Panc1 (cell line): Measurements from ENCODE around the gene LARP4B. TPM values are rescaled to one million over a fixed set of nuclear protein-coding genes. Genes with fewer than 3 reads are reported as not detected.

Experiments used
- ATAC-seq: fragments of 200-7000 bp; cut with Tn5 transposase; 2 replicates; pipeline ENCODE4 v1.9.1; 2020; ENCODE audit warnings: mild to moderate bottlenecking, moderate library complexity
- BruUV-seq: library from RNA; stranded (reverse); fragments of 400-500 nt; replicated peaks from 2 replicates; lab custom pipeline; 2021; lab: Mats Ljungman, UMichigan
- CTCF ChIA-PET: fragments of 300-600 bp; sonication (Branson Sonifier 250); formaldehyde crosslinking; loops from one replicate; lab custom pipeline; 2022; ENCODE audit warnings: antibody characterized with exemption; lab: Charles Lee
- POLR2A ChIA-PET: fragments of 300-600 bp; sonication (Branson Sonifier 250); formaldehyde crosslinking; loops from one replicate; lab custom pipeline; 2022; ENCODE audit warnings: antibody characterized with exemption; lab: Charles Lee
- DNase-seq: peaks from one replicate; pipeline ENCODE4 v3.0.0-alpha.2; 2010; ENCODE audit warnings: low read depth, low spot score
- H3K27ac ChIP-seq: 2 replicates; pipeline ENCODE4 v1.5.1; 2011; ENCODE audit warnings: mild to moderate bottlenecking, low read length, inconsistent platforms
- H3K27me3 ChIP-seq: fragments of 200-500 bp; sonication (Bioruptor generic); 2 replicates; pipeline ENCODE4 v1.6.0; 2014; ENCODE audit warnings: low read length, inconsistent platforms; ENCODE audit not compliant: control insufficient read depth, insufficient read depth
- H3K36me3 ChIP-seq: fragments of 200-500 bp; sonication (Bioruptor generic); 2 replicates; pipeline ENCODE4 v1.5.1; 2014; ENCODE audit warnings: inconsistent platforms, mild to moderate bottlenecking, low read length, moderate library complexity; ENCODE audit not compliant: control insufficient read depth, insufficient read depth
- H3K4me1 ChIP-seq: 2 replicates; pipeline ENCODE4 v1.5.1; 2011; ENCODE audit warnings: inconsistent platforms, mild to moderate bottlenecking, low read length, moderate library complexity; ENCODE audit not compliant: control insufficient read depth, insufficient read depth
- H3K4me3 ChIP-seq, 2 experiments: 2 replicates each; pipeline ENCODE4 v1.5.1; 2011 to 2012; ENCODE audit warnings: low read depth in 2 of 2, low read length in 2 of 2, mild to moderate bottlenecking in 2 of 2, inconsistent platforms in 1 of 2, moderate library complexity in 1 of 2
- H3K9me3 ChIP-seq: fragments of 200-500 bp; sonication (Bioruptor generic); 2 replicates; pipeline ENCODE4 v1.5.1; 2014; ENCODE audit warnings: low read depth, mild to moderate bottlenecking, inconsistent platforms, low read length, moderate library complexity; ENCODE audit not compliant: control insufficient read depth, insufficient read depth
- POLR2AphosphoS5 ChIP-seq: IDR thresholded peaks from 2 replicates; pipeline ENCODE4 v1.6.1; 2012; ENCODE audit warnings: mild to moderate bottlenecking, low read depth, low read length, moderate library complexity
- SIN3A ChIP-seq: IDR thresholded peaks from 2 replicates; pipeline ENCODE4 v1.6.1; 2012; ENCODE audit warnings: low read depth, mild to moderate bottlenecking, low read length, moderate library complexity, borderline replicate concordance; ENCODE audit not compliant: insufficient read depth
- TCF7L2 ChIP-seq: IDR thresholded peaks from 2 replicates; pipeline ENCODE4 v1.6.1; 2011; ENCODE audit warnings: mild to moderate bottlenecking, low read depth, low read length, inconsistent platforms
- in situ Hi-C: cut with HindIII; loops from 2 replicates; pipeline ENCODE4 v1.10.0; 2016; ENCODE audit warnings: low sequenced_read_pairs, low pct_unique_long_range_greater_than_20kb
- intact Hi-C: fragments of 100-400 bp; cut with micrococcal nuclease; formaldehyde crosslinking; loops from one replicate; pipeline ENCODE4 v1.10.0; 2022; ENCODE audit not compliant: unreplicated experiment
- total RNA-seq: library from RNA; stranded (reverse); gene quantifications from one replicate; pipeline ENCODE4 v1.2.1, GENCODE V29; 2021; ENCODE audit not compliant: unreplicated experiment
- TF ChIP-seq, protein P1 (sequence below), 2 experiments: IDR thresholded peaks; 2 replicates each; pipeline ENCODE4 v1.6.1; 2011 to 2012; ENCODE audit warnings: low read depth in 2 of 2, control low read depth in 1 of 2, low read length in 1 of 2, mild to moderate bottlenecking in 1 of 2, moderate library complexity in 1 of 2; ENCODE audit not compliant: insufficient read depth in 1 of 2
- TF ChIP-seq, protein P2 (sequence below): fragments of 450-650 bp; IDR thresholded peaks from 2 replicates; pipeline ENCODE4 v1.5.1; 2017; ENCODE audit warnings: mild to moderate bottlenecking

Gene LARP4B
- total RNA-seq, 1 experiment from 2014 or later: 87.0 TPM

- intact Hi-C loops (no loop called here), in situ Hi-C loops (no loop called here)
- no peaks in the 10 kb centered on the region for H3K27me3 ChIP-seq
- no peak overlapping the region for H3K4me3 ChIP-seq
- H3K9me3 ChIP-seq: no peaks in the 10 kb centered on the region
- CTCF ChIA-PET: no interaction called here
- BruUV-seq: no TSS peak
- no peaks in the 10 kb centered on the region; the same call in 1 of the 2 replicates for H3K4me1 ChIP-seq
- TF ChIP-seq POLR2AphosphoS5 (no peak), SIN3A (no peak), TCF7L2 (no peak)
- TF ChIP-seq, protein P1, sequence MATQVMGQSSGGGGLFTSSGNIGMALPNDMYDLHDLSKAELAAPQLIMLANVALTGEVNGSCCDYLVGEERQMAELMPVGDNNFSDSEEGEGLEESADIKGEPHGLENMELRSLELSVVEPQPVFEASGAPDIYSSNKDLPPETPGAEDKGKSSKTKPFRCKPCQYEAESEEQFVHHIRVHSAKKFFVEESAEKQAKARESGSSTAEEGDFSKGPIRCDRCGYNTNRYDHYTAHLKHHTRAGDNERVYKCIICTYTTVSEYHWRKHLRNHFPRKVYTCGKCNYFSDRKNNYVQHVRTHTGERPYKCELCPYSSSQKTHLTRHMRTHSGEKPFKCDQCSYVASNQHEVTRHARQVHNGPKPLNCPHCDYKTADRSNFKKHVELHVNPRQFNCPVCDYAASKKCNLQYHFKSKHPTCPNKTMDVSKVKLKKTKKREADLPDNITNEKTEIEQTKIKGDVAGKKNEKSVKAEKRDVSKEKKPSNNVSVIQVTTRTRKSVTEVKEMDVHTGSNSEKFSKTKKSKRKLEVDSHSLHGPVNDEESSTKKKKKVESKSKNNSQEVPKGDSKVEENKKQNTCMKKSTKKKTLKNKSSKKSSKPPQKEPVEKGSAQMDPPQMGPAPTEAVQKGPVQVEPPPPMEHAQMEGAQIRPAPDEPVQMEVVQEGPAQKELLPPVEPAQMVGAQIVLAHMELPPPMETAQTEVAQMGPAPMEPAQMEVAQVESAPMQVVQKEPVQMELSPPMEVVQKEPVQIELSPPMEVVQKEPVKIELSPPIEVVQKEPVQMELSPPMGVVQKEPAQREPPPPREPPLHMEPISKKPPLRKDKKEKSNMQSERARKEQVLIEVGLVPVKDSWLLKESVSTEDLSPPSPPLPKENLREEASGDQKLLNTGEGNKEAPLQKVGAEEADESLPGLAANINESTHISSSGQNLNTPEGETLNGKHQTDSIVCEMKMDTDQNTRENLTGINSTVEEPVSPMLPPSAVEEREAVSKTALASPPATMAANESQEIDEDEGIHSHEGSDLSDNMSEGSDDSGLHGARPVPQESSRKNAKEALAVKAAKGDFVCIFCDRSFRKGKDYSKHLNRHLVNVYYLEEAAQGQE (IDR thresholded peaks at IDR 0.05; ENCODE audit: insufficient read depth in 1 of 2, low read depth in 2 of 2, low read length in 1 of 2): no peak
- TF ChIP-seq, protein P2, sequence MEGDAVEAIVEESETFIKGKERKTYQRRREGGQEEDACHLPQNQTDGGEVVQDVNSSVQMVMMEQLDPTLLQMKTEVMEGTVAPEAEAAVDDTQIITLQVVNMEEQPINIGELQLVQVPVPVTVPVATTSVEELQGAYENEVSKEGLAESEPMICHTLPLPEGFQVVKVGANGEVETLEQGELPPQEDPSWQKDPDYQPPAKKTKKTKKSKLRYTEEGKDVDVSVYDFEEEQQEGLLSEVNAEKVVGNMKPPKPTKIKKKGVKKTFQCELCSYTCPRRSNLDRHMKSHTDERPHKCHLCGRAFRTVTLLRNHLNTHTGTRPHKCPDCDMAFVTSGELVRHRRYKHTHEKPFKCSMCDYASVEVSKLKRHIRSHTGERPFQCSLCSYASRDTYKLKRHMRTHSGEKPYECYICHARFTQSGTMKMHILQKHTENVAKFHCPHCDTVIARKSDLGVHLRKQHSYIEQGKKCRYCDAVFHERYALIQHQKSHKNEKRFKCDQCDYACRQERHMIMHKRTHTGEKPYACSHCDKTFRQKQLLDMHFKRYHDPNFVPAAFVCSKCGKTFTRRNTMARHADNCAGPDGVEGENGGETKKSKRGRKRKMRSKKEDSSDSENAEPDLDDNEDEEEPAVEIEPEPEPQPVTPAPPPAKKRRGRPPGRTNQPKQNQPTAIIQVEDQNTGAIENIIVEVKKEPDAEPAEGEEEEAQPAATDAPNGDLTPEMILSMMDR: no peak
- POLR2A ChIA-PET: no interaction called here
- no peak for ATAC-seq
- H3K27ac ChIP-seq: no peak overlapping the region
- no peak for DNase-seq
- no peaks in the 10 kb centered on the region; the same call in 1 of the 2 replicates for H3K36me3 ChIP-seq
Measured at GRCh38 chr10:919481-919880, 12.0 kb downstream of the LARP4B start.

- no peak for ATAC-seq
- Histone ChIP-seq H3K9me3 (no peaks in the 10 kb centered on the region), H3K36me3 (no peaks in the 10 kb centered on the region; the same call in 1 of the 2 replicates), H3K27ac (no peak overlapping the region), H3K4me1 (no peaks in the 10 kb centered on the region; the same call in 1 of the 2 replicates), H3K27me3 (no peaks in the 10 kb centered on the region), H3K4me3 (no peak overlapping the region)
- BruUV-seq: no TSS peak
- intact Hi-C loops (no loop called here), in situ Hi-C loops (no loop called here)
- TF ChIP-seq, protein P2: no peak
- TF ChIP-seq POLR2AphosphoS5: no peak
- no peak for TF ChIP-seq SIN3A
- TF ChIP-seq, protein P1 (IDR thresholded peaks at IDR 0.05; ENCODE audit: insufficient read depth in 1 of 2, low read depth in 2 of 2, low read length in 1 of 2): no peak
- TF ChIP-seq TCF7L2: no peak
- no peak for DNase-seq
- ChIA-PET CTCF (no interaction called here), POLR2A (no interaction called here)
Measured at GRCh38 chr10:917999-918398, 13.5 kb downstream of the LARP4B start.
